Activated T-helper 1 cell treated with anti-CD3 and anti-CD28 coated beads, Interleukin-12 subunit alpha, Interleukin-12 subunit beta, Interleukin-2, Interleukin-4 antibody, amounts not matched to agents 30 ng/mL and 10 ng/mL and 1 ng/mL, durations not matched to agents 14 hours and 24 hours and 36 hours (primary cell): ENCODE measurements around the gene ADGRG4. TPM values are rescaled to one million over a fixed set of nuclear protein-coding genes. Genes with fewer than 3 reads are reported as not detected.

ENCODE experiments used
- DNase-seq: peaks from one replicate; pipeline ENCODE4 v3.0.0; 2021; ENCODE audit warnings: low spot score
- H3K27ac Mint-ChIP-seq: one replicate; pipeline ENCODE4 v1.8.0; 2021; ENCODE audit warnings: mild to moderate bottlenecking, mixed read lengths
- H3K27me3 Mint-ChIP-seq: one replicate; pipeline ENCODE4 v1.8.0; 2022; ENCODE audit warnings: mild to moderate bottlenecking, moderate library complexity, mixed read lengths; ENCODE audit not compliant: insufficient read depth
- H3K36me3 Mint-ChIP-seq: one replicate; pipeline ENCODE4 v1.8.0; 2021; ENCODE audit warnings: low read depth, mixed read lengths
- H3K4me1 Mint-ChIP-seq: one replicate; pipeline ENCODE4 v1.8.0; 2021; ENCODE audit warnings: low read depth, mixed read lengths
- H3K4me3 Mint-ChIP-seq: one replicate; pipeline ENCODE4 v1.8.0; 2021; ENCODE audit warnings: mild to moderate bottlenecking, moderate library complexity, mixed read lengths
- H3K9me3 Mint-ChIP-seq: one replicate; pipeline ENCODE4 v1.8.0; 2021; ENCODE audit warnings: mixed read lengths
- intact Hi-C: fragments of 100-400 bp; cut with micrococcal nuclease; formaldehyde crosslinking; loops from one replicate; pipeline ENCODE4 v1.15.1; 2024
- total RNA-seq: library from RNA; stranded (reverse); gene quantifications from 2 replicates; pipeline ENCODE4 v1.2.3, GENCODE V29; 2022

ADGRG4 gene
- total RNA-seq, 1 donor from 2014 or later, result not detected

GRCh38 chrX:136456133-136456532 is 155.4 kb downstream of the ADGRG4 start:
- Mint-ChIP-seq H3K9me3 (no peaks in the 10 kb centered on the region), H3K27me3 (peaks cover 6% of the 10 kb centered on the region), H3K4me1 (no peaks in the 10 kb centered on the region), H3K36me3 (no peaks in the 10 kb centered on the region), H3K4me3 (no peak overlapping the region), H3K27ac (no peak overlapping the region)
- intact Hi-C loops, result no loop called here
- no peak for DNase-seq

- Mint-ChIP-seq H3K4me1 (no peaks in the 10 kb centered on the region), H3K36me3 (no peaks in the 10 kb centered on the region), H3K4me3 (no peak overlapping the region), H3K27ac (no peak overlapping the region), H3K9me3 (no peaks in the 10 kb centered on the region), H3K27me3 (peaks cover 6% of the 10 kb centered on the region)
- no peak for DNase-seq
- intact Hi-C loops, result no loop called here
Measured at GRCh38 chrX:136457303-136457917, 156.6 kb downstream of the ADGRG4 start.

- Mint-ChIP-seq H3K9me3 (no peaks in the 10 kb centered on the region), H3K4me1 (no peaks in the 10 kb centered on the region), H3K4me3 (no peak overlapping the region), H3K27ac (no peak overlapping the region), H3K27me3 (peaks cover 4% of the 10 kb centered on the region), H3K36me3 (no peaks in the 10 kb centered on the region)
- DNase-seq, result no peak
- intact Hi-C loops, result no loop called here
Measured at GRCh38 chrX:136464589-136464988, 163.8 kb downstream of the ADGRG4 start.

Other genes with a start within 250 kb of the ADGRG4 start
- gene FHL1, start 153.4 kb upstream of the ADGRG4 start, total RNA-seq, result 8.5 and 8.7 TPM in 2 replicates
- gene MAP7D3, start 49.6 kb upstream of the ADGRG4 start, total RNA-seq, result 27.3 and 29.1 TPM in 2 replicates
- not detected in 2 replicates for gene BRS3, start 187.0 kb downstream of the ADGRG4 start, total RNA-seq
- gene HTATSF1, start 196.6 kb downstream of the ADGRG4 start, total RNA-seq, result 50.2 and 54.2 TPM in 2 replicates
- not detected in 2 replicates for gene VGLL1, start 231.3 kb downstream of the ADGRG4 start, total RNA-seq